HG03025 (cell line): Measurements from ENCODE around the gene RNF215.
A peak's percentile ranks its signal among the peaks of the same experiment; 100 is the strongest.

Experiments
- ATAC-seq: cut with Tn5 transposase; IDR thresholded peaks from one replicate; pipeline ENCODE4 v1.9.1; 2021; ENCODE audit warnings: mild to moderate bottlenecking, moderate library complexity; ENCODE audit not compliant: unreplicated experiment, low FRiP score

The RNF215 gene

GRCh38 chr22:30386960-30387827, at the start of gene RNF215:
Gene RNF215, minus strand, starts transcription at chr22:30387411. Its CDS starts 98 bp downstream, at chr22:30387313.
- ATAC-seq = peak; percentile 61

GRCh38 chr22:30436196-30436595, 49.0 kb upstream of the RNF215 start:
- ATAC-seq = no peak

DNA sequence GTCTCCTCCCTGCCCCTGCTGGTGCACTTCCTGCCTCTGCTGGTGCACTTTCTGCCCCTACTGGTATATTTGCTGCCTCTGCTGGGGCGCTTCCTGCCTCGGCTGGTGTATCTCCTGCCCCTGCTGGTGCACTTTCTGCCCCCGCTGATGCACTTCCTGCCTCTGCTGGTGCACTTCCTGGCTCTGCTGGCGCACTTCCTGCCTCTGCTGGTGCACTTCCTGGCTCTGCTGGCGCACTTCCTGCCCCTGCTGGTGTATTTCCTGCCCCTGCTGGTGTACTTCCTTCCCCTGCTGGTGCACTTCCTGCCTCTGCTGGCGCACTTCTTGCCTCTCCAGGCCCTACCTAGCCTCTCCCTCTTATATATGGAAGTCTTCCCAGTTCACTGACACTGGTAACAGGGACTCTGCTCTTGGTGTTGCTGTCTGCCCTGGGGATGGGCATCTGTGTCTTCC, 48.5 kb upstream of the RNF215 start:
- ATAC-seq = no peak

GRCh38 chr22:30434843-30435242, 47.6 kb upstream of the RNF215 start:
- no peak for ATAC-seq

- no peak for ATAC-seq
Observed at GRCh38 chr22:30433773-30434172, 46.6 kb upstream of the RNF215 start.

DNA sequence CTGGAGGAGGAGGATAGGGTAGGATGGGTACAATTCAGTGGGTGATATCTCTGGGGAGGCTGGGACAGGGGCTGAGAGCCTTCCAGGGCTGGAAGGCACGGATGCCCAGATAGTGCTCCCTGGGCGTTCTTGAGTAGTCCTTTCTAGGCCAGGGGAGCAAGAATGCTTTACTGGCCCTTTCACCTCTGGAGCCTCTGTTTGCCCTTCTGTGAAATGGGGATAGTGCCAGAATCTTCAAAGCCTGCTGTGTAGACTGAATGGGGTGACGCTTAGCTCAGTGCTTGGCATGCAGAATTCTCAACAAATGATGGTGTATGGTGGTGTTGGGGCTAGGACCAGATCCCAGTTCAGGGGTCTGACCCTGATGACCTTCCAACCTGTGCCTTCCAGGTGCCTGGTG, 46.0 kb upstream of the RNF215 start:
- ATAC-seq = no peak

DNA sequence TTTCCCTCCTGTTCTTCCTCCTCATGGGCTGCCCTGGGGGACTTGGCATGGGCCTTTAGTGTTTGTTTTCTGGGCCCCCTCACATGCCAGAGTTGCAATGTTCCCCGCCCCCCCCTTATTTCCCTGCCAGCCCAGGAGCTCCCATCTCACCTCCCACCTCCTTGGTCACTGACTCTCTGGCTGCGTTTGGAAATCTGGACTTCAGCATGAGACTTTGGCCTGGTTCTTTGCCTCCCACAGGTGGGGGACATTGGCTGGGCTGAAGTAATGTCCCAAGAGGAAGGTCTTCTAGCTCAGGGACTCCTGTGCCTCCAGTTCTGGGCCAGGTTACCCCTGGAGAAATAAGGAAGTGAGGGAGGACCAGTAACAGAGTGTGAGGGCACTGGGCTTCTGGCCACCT, 45.3 kb upstream of the RNF215 start:
- no peak for ATAC-seq

- ATAC-seq = no peak
Observed at GRCh38 chr22:30432096-30432495, 44.9 kb upstream of the RNF215 start.

- no peak for ATAC-seq
Observed at GRCh38 chr22:30430933-30431332, 43.7 kb upstream of the RNF215 start.

DNA sequence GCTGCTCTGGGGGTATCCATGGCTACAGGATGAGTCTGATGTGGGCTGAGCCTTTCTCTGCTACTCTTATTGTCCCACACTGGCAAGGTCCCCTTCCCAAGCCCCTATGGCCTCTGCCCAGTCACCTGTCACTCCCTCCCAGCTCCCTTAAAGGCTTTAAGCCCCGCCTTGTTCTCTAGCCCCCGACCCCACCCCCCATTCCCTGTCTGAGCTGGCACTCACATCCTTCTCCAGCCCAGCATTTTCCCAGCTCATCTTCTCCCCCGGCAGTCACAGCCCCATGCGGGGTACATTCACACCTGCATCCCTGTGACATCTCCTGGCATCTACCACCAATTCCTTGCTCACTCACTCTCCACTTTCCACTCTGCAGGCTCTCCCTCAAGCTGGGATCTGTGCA, 42.7 kb upstream of the RNF215 start:
- ATAC-seq = no peak

GRCh38 chr22:30427871-30428270, 40.7 kb upstream of the RNF215 start:
- ATAC-seq = no peak

DNA sequence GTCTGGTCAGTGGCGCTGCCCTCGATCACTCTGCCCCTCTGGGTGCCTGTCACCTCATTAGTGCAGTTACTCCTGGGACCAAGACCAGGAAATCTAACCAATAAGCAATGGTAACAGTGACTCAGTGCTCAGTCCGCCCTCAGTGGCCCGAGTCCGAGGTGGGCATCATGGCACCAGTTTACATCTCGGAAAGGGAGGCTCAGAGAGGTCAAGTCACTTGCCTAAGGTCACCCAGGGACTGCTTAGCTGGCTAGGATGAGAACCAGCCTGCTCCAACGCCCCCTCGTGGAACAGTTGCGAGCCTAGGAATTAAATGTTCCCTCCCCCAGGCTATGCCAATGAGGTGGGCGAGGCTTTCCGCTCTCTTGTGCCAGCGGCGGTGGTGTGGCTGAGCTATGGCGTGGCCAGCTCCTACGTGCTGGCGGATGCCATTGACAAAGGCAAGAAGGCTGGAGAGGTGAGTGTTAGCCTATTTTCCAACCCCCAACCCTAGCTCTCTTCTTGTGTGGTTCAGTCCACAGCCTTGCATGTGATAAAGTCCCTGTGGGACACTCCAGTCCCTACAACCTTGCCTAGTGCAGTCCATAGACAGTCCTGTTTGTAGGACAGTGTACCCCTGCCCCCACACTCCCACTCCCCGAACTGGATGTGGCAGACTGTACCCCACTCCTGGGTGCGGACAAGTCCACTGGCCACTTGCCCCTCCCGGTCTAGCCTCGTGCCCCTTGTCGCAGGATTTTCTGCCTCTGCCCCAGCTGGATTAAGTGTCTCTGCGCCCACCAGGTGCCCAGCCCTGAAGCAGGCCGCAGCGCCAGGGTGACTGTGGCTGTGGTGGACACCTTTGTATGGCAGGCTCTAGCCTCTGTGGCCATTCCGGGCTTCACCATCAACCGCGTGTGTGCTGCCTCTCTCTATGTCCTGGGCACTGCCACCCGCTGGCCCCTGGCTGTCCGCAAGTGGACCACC, 39.5 kb upstream of the RNF215 start:
- no peak for ATAC-seq

DNA sequence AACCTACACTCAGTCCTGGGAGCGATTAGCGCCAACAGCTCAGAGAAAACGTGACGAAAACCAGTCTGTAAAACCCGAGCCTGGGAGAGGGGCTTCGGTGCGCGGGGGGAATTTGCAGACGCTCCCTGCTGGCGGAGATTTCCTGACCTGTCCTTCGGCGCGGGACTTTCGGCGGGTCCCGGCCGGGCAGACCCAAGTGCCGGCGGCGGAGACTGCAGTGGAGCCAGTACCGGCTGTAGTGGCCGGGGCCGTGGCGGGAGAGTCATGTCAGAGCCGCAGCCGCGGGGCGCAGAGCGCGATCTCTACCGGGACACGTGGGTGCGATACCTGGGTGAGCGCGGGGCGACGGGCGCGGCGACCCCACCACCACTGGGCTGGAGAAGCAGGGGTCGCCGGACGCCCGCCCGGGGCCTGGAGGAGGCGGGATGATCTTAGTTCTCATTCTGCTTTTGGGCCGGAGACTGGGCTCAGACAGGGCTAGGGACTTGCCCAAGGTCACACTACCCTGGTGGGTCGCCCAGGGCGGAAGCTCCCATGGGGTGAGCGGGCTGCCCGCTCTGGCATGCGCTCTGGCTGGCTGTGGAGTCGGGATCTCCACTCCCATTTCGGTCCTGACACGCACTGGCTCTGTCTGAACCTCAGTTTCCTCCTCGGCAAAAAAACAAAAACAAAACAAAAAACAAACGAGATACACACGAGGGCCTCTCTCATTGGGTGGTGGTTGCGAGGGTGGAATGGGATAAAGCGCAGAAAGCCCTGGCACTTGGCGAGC, 38.6 kb upstream of the RNF215 start, which contains the start of gene MTFP1:
Gene MTFP1, plus strand, starts transcription at position 153 of the 772 bp plus-strand sequence. Its CDS starts 112 bp downstream, at position 265.
- ATAC-seq = no peak

GRCh38 chr22:30425327-30425615, 38.1 kb upstream of the RNF215 start:
- no peak for ATAC-seq

DNA sequence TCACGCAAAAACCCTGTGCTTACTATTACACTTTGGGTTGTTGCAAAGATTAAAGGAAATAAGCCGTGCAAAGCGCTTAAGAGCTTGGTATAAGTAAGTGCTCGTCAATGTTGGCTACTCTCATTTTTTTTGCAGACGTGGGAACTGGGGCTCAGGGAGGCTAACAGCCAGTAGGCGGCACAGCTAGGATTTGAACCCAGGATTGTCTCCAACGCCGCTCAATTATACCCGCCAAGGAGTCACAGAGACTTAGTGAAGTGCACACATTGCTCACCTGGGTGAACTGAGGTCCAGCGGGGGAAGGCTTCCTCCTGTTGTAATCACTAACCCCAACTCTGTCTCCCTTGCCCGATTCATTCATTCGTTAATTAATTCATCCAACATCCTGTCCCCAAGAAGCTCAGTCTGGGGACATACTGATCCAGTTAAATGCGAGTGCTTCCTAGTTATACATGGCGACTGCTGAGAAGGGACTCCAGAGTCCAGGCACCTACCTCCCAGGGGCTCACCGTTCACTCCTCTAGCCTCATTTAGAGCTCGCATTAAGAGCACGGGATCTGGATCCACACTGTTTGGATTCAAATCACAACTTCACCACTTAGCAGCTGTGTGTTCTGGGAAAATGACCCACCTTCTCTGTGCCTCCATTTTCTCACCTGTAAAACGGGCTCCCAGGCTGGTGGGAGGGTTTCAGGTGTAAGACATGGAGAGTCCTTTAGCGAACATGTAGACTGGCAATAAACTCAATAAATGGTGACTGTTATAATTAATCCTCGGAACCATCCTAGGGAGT, 37.5 kb upstream of the RNF215 start:
- no peak for ATAC-seq

DNA sequence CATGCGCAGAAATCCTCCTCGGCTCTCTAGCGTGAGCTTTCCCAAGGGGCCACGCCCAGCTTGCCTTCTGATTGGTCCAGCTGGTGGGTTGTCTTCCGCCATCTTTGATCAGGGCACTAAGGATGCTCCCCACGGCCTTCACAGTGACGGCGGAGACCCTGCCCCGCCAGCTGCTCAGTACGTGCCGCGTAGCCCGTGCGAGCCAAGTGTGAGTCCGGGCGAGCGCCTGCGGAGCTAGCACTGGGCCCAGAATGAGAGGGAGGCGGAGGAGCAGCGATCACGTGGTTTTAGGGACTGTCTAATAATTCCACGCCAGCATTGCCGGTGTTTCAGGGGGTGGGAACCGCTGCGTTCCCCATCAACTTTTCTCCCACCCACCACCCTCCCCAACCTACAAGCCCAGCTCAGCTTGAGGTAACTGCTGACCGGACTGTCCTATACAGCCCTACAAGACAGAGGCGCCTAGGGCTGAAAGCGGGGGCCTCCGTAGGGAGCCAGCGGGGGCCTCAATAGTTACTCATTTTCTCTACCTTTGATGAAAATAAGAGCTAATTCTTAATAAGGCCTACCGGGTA, 36.8 kb upstream of the RNF215 start:
- ATAC-seq = peak; percentile 70

DNA sequence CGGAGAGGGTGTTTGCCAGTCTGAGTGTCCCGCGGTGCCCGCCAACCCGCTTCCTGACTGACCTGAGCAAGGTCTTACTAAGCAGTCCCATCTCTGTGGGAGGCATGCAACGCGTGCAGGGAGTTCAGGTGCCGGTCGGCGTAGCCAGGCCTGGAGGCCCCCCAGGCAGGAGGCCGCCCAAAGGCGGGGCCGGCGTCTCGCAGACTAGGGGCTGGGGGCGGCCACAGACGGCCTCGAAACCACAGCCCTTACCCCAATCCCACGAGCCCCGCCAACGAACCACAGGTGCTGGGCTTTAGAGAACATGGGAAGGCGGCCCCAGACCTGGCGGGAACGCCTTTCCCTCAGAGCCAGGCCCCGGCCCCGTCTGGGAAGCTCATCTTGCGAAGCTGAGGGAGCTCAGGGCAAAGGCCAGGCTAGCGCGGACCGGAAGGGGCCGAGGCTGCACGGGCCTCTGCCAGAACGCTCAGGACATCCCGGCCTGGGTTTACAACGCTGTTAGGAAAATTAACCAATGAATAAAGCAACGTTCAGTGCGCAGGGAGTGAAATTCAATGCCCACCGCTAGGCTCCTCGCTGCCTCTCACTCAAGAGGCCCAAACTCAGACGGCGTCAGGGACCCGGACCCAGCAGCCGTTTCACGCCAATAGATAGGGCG, 36.2 kb upstream of the RNF215 start:
- ATAC-seq = peak; percentile 25

DNA sequence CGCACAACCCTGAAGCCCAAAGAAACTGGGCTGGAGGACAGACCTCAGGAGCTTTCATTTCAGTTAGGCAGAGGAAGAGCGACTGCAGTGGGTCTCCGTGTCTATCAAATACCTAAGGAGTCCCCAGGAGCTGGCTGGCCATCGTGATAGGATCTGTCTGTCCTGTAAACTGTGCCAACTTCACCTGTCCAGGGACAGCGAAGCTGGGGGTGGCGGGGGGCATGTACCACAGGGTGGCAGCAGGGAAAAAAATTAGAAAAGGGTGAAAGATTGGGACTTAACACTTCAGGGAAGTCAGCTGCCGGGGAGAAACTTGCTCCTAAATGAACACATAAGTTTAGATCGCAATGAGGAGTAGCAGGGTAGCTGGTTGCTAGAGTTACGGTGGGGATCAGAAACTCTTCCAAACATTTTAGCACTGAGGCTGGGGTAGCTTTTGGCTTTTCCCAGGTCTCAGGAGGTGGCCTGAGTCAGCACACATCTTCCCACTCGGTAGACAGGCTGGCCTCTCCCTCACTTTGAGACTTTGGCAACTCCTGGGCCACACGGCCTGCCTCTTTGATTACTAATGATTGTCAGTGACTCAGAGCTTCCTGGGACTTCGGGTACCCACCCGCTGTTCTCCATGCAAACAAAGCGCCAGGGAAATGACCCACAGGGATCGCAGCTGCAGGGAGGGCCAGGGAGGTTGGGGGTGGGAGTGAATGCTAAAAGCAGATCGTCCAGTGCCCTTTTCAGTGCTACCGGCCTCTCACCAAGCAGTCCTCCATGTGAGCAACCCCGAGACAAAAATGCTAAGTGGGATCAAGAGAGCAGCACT, 35.5 kb upstream of the RNF215 start:
- ATAC-seq = no peak
